HUES6 (cell line): ENCODE data around the gene PLXND1.

Experiments used
- H3K27ac ChIP-seq: 2 replicates; pipeline ENCODE4 v1.7.0; 2013; ENCODE audit warnings: low read depth, mild to moderate bottlenecking, low read length, inconsistent platforms
- H3K27me3 ChIP-seq: 2 replicates; pipeline ENCODE4 v1.6.1; 2013; ENCODE audit warnings: low read length; ENCODE audit not compliant: control insufficient read depth, insufficient read depth
- H3K36me3 ChIP-seq: 2 replicates; pipeline ENCODE4 v1.6.1; 2013; ENCODE audit warnings: low read length; ENCODE audit not compliant: control insufficient read depth, insufficient read depth
- H3K4me1 ChIP-seq: 2 replicates; pipeline ENCODE4 v1.6.1; 2013; ENCODE audit warnings: low read length; ENCODE audit not compliant: control insufficient read depth, insufficient read depth
- H3K4me3 ChIP-seq: 2 replicates; pipeline ENCODE4 v1.5.1; 2013; ENCODE audit warnings: low read depth, low read length
- H3K9ac ChIP-seq: one replicate; pipeline ENCODE4 v1.6.1; 2013; ENCODE audit warnings: mild to moderate bottlenecking, low read length
- H3K9me3 ChIP-seq: 2 replicates; pipeline ENCODE4 v1.6.1; 2013; ENCODE audit warnings: low read depth, low read length; ENCODE audit not compliant: control insufficient read depth, insufficient read depth

PLXND1 gene

GRCh38 chr3:129605922-129606635 lies 397 bp downstream of the PLXND1 start:
- Histone ChIP-seq H3K9me3 (no peaks in the 10 kb centered on the region), H3K27me3 (peaks cover 19% of the 10 kb centered on the region), H3K4me1 (peaks cover 55% of the 10 kb centered on the region), H3K36me3 (no peaks in the 10 kb centered on the region), H3K9ac (peak overlapping the region; percentile 92), H3K27ac (peak overlapping the region; percentile 30; the same call in 1 of the 2 replicates), H3K4me3 (peak overlapping the region; percentile 83)

GRCh38 chr3:129605203-129605921 lies 1.1 kb downstream of the PLXND1 start:
- Histone ChIP-seq H3K27me3 (peaks cover 19% of the 10 kb centered on the region), H3K4me1 (peaks cover 56% of the 10 kb centered on the region), H3K36me3 (no peaks in the 10 kb centered on the region), H3K4me3 (peak overlapping the region; percentile 83), H3K9me3 (no peaks in the 10 kb centered on the region), H3K9ac (peak overlapping the region; percentile 92), H3K27ac (peak overlapping the region; percentile 30; the same call in 1 of the 2 replicates)

- Histone ChIP-seq H3K9me3 (no peaks in the 10 kb centered on the region), H3K9ac (peak overlapping the region; percentile 38), H3K27ac (no peak overlapping the region), H3K27me3 (peaks cover 19% of the 10 kb centered on the region), H3K36me3 (no peaks in the 10 kb centered on the region), H3K4me3 (peak overlapping the region; percentile 83), H3K4me1 (peaks cover 56% of the 10 kb centered on the region)
Measured at GRCh38 chr3:129604767-129605166, 1.7 kb downstream of the PLXND1 start.

- peak overlapping the region; percentile 57 for H3K9ac ChIP-seq
- H3K27ac ChIP-seq, result no peak overlapping the region
Measured at GRCh38 chr3:129603991-129604749, 2.3 kb downstream of the PLXND1 start.

GRCh38 chr3:129603561-129603942 lies 2.9 kb downstream of the PLXND1 start:
- peak overlapping the region; percentile 57 for H3K9ac ChIP-seq
- no peaks in the 10 kb centered on the region for H3K36me3 ChIP-seq
- peaks cover 62% of the 10 kb centered on the region for H3K4me1 ChIP-seq
- no peak overlapping the region for H3K27ac ChIP-seq
- peak overlapping the region; percentile 83 for H3K4me3 ChIP-seq
- H3K27me3 ChIP-seq, result peaks cover 19% of the 10 kb centered on the region
- no peaks in the 10 kb centered on the region for H3K9me3 ChIP-seq

More at GRCh38 chr3:129603991-129604749, 2.3 kb downstream of the PLXND1 start:
- Histone ChIP-seq H3K36me3 (no peaks in the 10 kb centered on the region), H3K27me3 (peaks cover 19% of the 10 kb centered on the region), H3K4me3 (peak overlapping the region; percentile 83), H3K4me1 (peaks cover 60% of the 10 kb centered on the region), H3K9me3 (no peaks in the 10 kb centered on the region)

- peak overlapping the region; percentile 83; the same call in 1 of the 2 replicates for H3K4me3 ChIP-seq
- H3K27ac ChIP-seq, result no peak overlapping the region
- no peaks in the 10 kb centered on the region for H3K36me3 ChIP-seq
- H3K9me3 ChIP-seq, result no peaks in the 10 kb centered on the region
- H3K9ac ChIP-seq, result peak overlapping the region; percentile 57
- H3K4me1 ChIP-seq, result peaks cover 62% of the 10 kb centered on the region
- H3K27me3 ChIP-seq, result peaks cover 19% of the 10 kb centered on the region
Measured at GRCh38 chr3:129602730-129603560, 3.5 kb downstream of the PLXND1 start.

- peak overlapping the region; percentile 83; the same call in 1 of the 2 replicates for H3K4me3 ChIP-seq
- H3K27ac ChIP-seq, result no peak overlapping the region
Measured at GRCh38 chr3:129602309-129602708, 4.2 kb downstream of the PLXND1 start.

GRCh38 chr3:129601713-129602112 lies 4.8 kb downstream of the PLXND1 start:
- no peak overlapping the region for H3K4me3 ChIP-seq
- H3K27ac ChIP-seq, result no peak overlapping the region
- peaks cover 19% of the 10 kb centered on the region for H3K27me3 ChIP-seq
- H3K9me3 ChIP-seq, result no peaks in the 10 kb centered on the region
- peaks cover 66% of the 10 kb centered on the region for H3K4me1 ChIP-seq
- no peak overlapping the region for H3K9ac ChIP-seq
- H3K36me3 ChIP-seq, result no peaks in the 10 kb centered on the region

More at GRCh38 chr3:129602309-129602708, 4.2 kb downstream of the PLXND1 start:
- no peaks in the 10 kb centered on the region for H3K9me3 ChIP-seq
- H3K9ac ChIP-seq, result no peak overlapping the region
- peaks cover 19% of the 10 kb centered on the region for H3K27me3 ChIP-seq
- no peaks in the 10 kb centered on the region for H3K36me3 ChIP-seq
- H3K4me1 ChIP-seq, result peaks cover 62% of the 10 kb centered on the region

- peaks cover 9% of the 10 kb centered on the region for H3K27me3 ChIP-seq
- H3K9me3 ChIP-seq, result no peaks in the 10 kb centered on the region
- peak overlapping the region; percentile 70 for H3K9ac ChIP-seq
- no peak overlapping the region for H3K27ac ChIP-seq
- H3K36me3 ChIP-seq, result 0 out of 2 replicates have a peak, but pooled peaks cover 3% of the 10 kb centered on the region
- peaks cover 79% of the 10 kb centered on the region for H3K4me1 ChIP-seq
- no peak overlapping the region; the same call in 1 of the 2 replicates for H3K4me3 ChIP-seq
Measured at GRCh38 chr3:129600348-129600747, 6.1 kb downstream of the PLXND1 start.

GRCh38 chr3:129599607-129600006 lies 6.9 kb downstream of the PLXND1 start:
- Histone ChIP-seq H3K27me3 (peaks cover 3% of the 10 kb centered on the region), H3K4me1 (peaks cover 83% of the 10 kb centered on the region), H3K27ac (peak overlapping the region; percentile 75), H3K9ac (peak overlapping the region; percentile 70), H3K9me3 (no peaks in the 10 kb centered on the region), H3K36me3 (0 out of 2 replicates have a peak, but pooled peaks cover 3% of the 10 kb centered on the region), H3K4me3 (peak overlapping the region; percentile 32)
